ENCODE results near the gene GCDH.

The GCDH gene

DNA sequence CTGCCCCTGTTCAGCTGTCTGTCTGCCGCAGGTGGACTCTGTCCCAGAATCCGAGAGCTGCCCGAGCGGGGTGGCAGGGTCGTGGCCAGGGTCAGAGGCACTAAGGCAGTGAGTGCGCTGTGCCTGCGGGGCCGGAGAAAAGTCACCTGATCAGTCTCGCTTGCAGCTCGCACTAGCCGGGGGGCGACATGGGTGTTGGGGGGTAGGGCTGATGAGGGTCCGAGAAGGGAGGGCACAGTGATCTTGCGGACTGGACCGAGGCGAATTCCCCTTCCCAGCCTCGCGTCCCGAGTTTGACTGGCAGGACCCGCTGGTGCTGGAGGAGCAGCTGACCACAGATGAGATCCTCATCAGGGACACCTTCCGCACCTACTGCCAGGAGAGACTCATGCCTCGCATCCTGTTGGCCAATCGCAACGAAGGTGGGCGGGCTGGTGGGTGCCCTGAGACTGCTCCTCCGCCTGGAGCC, 627 bp downstream of the GCDH start:
- TF ChIP-seq, protein P1, sequence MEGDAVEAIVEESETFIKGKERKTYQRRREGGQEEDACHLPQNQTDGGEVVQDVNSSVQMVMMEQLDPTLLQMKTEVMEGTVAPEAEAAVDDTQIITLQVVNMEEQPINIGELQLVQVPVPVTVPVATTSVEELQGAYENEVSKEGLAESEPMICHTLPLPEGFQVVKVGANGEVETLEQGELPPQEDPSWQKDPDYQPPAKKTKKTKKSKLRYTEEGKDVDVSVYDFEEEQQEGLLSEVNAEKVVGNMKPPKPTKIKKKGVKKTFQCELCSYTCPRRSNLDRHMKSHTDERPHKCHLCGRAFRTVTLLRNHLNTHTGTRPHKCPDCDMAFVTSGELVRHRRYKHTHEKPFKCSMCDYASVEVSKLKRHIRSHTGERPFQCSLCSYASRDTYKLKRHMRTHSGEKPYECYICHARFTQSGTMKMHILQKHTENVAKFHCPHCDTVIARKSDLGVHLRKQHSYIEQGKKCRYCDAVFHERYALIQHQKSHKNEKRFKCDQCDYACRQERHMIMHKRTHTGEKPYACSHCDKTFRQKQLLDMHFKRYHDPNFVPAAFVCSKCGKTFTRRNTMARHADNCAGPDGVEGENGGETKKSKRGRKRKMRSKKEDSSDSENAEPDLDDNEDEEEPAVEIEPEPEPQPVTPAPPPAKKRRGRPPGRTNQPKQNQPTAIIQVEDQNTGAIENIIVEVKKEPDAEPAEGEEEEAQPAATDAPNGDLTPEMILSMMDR (IDR thresholded peaks at IDR 0.05; ENCODE audit: insufficient read depth, low read depth, low read length, missing control alignments) = no peak
- DNase-seq (ENCODE audit: low read depth) = no peak
- peak overlapping the region; percentile 94 for H3K4me3 ChIP-seq (ENCODE audit: low read length)

DNA sequence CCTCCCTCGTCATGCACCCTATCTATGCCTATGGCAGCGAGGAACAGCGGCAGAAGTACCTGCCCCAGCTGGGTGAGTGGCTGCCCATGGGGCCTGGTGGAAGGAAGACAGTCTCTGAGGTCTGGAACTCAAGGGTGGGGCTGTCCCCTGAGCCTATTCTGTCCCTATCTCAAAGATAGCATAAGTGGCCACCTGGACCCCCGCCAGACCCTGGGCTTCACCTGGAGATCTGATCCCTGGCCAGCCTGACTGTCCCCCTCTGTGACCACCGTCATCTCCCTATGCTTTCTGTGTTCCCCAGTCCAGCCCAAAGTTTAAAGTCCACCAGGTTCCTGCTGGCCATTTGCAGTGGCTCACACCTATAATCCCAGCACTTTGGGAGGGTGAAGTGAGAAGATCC, 2.6 kb downstream of the GCDH start:
- H3K4me3 ChIP-seq (ENCODE audit: low read length) = no peak overlapping the region
- no peak for DNase-seq (ENCODE audit: low read depth)
- TF ChIP-seq, protein P1 (IDR thresholded peaks at IDR 0.05; ENCODE audit: insufficient read depth, low read depth, low read length, missing control alignments) = no peak

DNA sequence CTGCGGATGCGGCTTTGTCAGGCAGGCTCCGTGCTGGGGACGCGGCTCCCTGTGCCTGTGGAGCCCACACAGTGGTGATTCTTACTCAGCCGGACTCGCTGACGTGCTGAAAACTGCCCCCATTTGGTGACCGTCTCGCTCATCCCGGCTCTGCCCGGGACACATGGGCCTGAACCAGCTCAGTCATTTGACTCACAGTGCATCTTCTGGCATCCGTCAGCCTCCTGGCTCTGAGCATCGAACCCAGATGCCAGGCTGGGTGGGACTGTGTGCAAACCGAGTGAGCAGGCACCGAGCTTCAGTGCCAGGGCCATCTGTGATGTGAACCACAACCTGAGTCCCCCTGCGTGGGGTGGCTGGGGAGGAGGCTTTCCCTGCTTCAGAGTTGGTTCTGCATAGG, 5.5 kb downstream of the GCDH start:
- DNase-seq (ENCODE audit: low read depth) = no peak
- TF ChIP-seq, protein P1 (IDR thresholded peaks at IDR 0.05; ENCODE audit: insufficient read depth, low read depth, low read length, missing control alignments) = no peak
- H3K4me3 ChIP-seq (ENCODE audit: low read length) = no peak overlapping the region

DNA sequence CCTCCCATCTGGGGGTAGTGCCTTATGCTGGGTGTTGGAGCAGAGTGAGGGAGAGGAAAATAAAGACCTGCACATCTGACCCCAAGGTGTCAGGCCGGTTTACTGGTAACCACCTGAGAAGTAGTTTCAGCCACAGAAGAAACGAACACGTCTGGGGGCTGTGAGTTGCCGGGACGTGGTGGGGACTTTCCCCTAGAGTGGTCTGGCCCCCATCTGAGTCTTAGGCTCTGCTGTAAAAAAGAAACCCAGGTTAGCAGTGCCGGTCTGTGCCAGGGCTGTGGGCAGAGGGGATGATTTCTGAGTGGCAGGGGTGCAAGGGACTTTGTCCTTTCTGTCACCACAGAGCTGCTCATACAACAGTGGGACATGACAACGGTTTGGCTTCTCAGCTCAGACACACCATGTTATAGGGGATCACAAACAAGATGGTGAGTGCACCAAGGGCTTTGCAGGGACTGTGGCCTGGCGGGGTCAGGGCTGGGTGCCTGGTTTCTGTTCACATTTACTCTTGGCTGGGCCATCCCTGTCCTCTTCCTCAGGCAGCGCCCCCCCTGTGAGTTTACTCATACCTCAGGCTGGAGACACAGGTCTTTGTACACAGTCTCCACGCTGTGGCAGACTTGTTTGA, 9.0 kb downstream of the GCDH start:
- no peak overlapping the region for H3K4me3 ChIP-seq (ENCODE audit: low read length)
- TF ChIP-seq, protein P1 (IDR thresholded peaks at IDR 0.05; ENCODE audit: insufficient read depth, low read depth, low read length, missing control alignments) = no peak
- DNase-seq (ENCODE audit: low read depth) = no peak

DNA sequence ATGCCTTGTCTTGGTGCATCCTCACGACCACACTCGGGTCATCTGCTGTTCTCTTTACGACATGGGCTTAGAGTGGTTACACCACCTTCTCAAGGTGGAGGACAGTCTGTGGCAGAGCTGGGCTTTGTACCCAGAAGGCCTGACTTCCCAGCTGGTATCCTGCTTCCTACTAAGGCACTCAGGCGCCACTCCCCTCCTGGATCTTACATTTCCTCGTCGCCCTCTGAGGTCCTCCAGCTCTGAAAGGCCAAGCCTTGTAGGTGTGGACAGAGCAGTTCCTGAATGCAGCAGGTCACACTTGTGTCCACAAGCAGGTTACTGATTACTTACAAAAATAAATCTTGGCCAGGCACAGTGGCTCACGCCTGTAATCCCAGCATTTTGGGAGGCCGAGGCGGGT, 16.2 kb downstream of the GCDH start:
- no peak for DNase-seq (ENCODE audit: low read depth)
- H3K4me3 ChIP-seq (ENCODE audit: low read length) = no peak overlapping the region

DNA sequence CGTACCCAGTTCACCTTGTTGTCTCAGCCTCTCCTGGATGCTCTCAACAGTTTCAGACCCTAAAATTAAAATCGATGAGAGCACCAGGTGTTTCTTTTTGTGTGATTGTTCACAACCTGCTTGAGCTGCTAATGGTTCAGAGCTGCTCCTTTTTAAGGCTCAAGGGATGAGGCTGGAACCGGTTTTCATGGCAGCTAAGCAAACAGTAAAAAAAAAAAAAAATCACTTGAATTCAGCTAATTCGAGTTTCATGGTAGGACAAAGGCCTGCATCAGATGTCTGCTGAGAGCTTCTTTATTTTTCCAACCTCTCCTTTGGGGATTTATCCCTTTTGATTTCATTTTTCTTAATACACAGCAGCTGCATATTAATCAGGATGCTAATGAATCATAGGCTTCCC, 21.6 kb downstream of the GCDH start:
- H3K4me3 ChIP-seq (ENCODE audit: low read length) = no peak overlapping the region
- no peak for DNase-seq (ENCODE audit: low read depth)
- TF ChIP-seq, protein P1 (IDR thresholded peaks at IDR 0.05; ENCODE audit: insufficient read depth, low read depth, low read length, missing control alignments) = no peak

More for the DNA sequence above, 16.2 kb downstream of the GCDH start:
- TF ChIP-seq, protein P1 (IDR thresholded peaks at IDR 0.05; ENCODE audit: insufficient read depth, low read depth, low read length, missing control alignments) = no peak

DNA sequence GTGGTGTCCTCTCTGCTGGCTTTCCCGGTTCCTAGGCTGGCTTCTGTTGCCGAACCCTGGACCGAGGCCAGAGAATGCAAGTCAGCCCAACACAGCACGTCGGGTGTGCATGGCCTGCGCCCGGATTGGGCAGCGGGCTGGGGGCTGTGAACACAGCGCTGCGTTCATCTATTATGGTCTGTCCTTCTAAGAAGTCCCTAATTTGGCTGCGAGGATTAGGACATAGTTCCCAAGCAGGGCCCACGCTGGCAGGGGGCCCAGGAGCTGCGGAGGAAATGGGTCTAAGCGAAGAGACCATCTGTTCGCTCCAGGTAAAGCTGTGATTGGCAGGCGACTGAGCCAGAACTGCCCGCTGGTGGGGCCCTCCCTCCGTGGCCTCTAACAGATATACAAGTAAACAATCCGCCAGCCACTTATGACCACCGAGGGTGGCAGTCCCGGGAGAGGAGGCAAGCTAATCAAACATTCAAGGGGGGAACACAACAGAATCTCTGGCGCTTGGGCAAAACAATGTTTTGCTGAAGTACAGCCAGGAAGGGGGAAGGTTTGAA, 22.1 kb downstream of the GCDH start:
- DNase-seq (ENCODE audit: low read depth) = peak; percentile 30
- TF ChIP-seq, protein P1 (IDR thresholded peaks at IDR 0.05; ENCODE audit: insufficient read depth, low read depth, low read length, missing control alignments) = no peak
- H3K4me3 ChIP-seq (ENCODE audit: low read length) = no peak overlapping the region
